ENCODE data around the gene RNU5B-1. TPM values are rescaled to one million over a fixed set of nuclear protein-coding genes. Genes with fewer than 3 reads are reported as not detected.
A peak's percentile ranks its signal among the peaks of the same experiment; 100 is the strongest.
"Not testable (repeated sequence)": the region's sequence is repeated elsewhere in the genome, so short reads cannot be mapped to it uniquely, and the experiment has no call there.

Gene RNU5B-1
- total RNA-seq, 1 experiment from 2014 or later: not detected

GRCh38 chr15:65338823-65339222, 34.3 kb downstream of the RNU5B-1 start:
- no peaks in the 10 kb centered on the region for H3K27me3 ChIP-seq (ENCODE audit: control insufficient read depth, insufficient read depth, low read length)
- no peaks in the 10 kb centered on the region; the same call in 1 of the 2 replicates for H3K36me3 ChIP-seq (replicated peaks; ENCODE audit: control insufficient read depth, insufficient read depth, low read length)
- H3K4me3 ChIP-seq (ENCODE audit: insufficient read depth, low read depth, low read length): no peak overlapping the region
- DNase-seq: no peak

DNA sequence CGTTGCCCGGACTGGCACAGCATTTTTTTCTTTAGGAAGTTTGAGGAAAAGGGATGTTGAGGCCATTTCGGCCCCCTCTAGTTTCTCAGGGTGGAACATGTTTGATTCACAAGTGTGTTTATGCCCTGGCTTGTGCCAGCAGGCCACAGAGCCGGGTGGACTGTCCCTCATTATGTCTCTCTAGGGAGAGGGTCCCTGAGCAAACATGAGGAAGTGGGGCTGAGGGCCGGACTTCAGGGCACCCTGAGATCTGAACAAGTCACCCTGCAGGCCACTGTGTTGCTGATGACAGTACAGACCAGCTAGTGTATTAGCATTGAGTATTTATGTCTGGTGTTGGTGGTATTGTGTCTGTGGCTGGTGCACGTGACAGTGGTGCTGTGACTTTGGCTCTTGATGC, 34.9 kb downstream of the RNU5B-1 start:
- H3K4me3 ChIP-seq (ENCODE audit: insufficient read depth, low read depth, low read length): no peak overlapping the region
- DNase-seq: peak; percentile 11
- H3K27me3 ChIP-seq (ENCODE audit: control insufficient read depth, insufficient read depth, low read length): no peaks in the 10 kb centered on the region
- H3K36me3 ChIP-seq (replicated peaks; ENCODE audit: control insufficient read depth, insufficient read depth, low read length): no peaks in the 10 kb centered on the region; the same call in 1 of the 2 replicates

DNA sequence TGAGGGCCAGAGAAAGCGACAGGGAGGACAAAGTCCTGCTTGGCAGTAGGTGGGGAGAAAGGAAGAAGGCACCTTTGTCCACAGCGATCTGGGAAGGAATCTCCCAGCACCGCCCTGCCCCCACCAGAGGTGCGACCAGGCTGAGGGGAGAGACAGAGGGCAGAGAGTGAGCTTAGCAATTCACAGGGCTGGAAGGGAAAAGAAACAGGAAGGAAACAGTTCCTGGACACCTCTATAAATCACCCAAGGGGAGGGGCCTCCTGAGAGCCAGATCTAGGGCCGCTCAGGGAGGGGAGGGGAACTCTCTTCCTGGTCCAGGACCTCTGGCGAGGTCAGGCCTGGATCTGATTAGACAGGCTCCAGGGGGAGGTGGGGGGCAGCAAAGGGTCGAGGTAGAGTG, 35.4 kb downstream of the RNU5B-1 start:
- no peaks in the 10 kb centered on the region for H3K27me3 ChIP-seq (ENCODE audit: control insufficient read depth, insufficient read depth, low read length)
- no peak overlapping the region for H3K4me3 ChIP-seq (ENCODE audit: insufficient read depth, low read depth, low read length)
- peak; percentile 59 for DNase-seq
- H3K36me3 ChIP-seq (replicated peaks; ENCODE audit: control insufficient read depth, insufficient read depth, low read length): no peaks in the 10 kb centered on the region; the same call in 1 of the 2 replicates

DNA sequence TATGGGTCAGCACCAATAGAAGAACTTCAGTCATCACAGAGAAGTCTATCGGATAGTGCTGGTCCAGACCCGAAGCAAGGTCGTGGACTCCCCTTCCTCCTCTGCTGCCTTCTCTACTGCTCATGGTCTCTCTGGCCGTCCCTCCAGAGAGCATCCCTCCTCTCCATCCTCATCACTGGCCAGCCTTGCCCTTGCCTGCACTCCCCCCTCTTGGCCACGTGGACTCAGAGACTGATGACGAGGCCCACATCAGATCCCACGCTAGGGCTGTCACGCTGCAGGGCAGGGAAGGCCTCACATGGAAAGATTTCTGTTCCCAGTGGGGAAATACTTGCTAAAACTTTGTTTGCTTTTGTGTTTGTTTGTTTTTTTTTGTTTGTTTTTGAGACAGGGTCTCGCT, 38.0 kb downstream of the RNU5B-1 start:
- DNase-seq: peak; percentile 35
- H3K36me3 ChIP-seq (replicated peaks; ENCODE audit: control insufficient read depth, insufficient read depth, low read length): no peaks in the 10 kb centered on the region
- no peak overlapping the region for H3K4me3 ChIP-seq (ENCODE audit: insufficient read depth, low read depth, low read length)
- no peaks in the 10 kb centered on the region for H3K27me3 ChIP-seq (ENCODE audit: control insufficient read depth, insufficient read depth, low read length)

- DNase-seq: no peak
- Histone ChIP-seq H3K4me3 (ENCODE audit: insufficient read depth, low read depth, low read length) (no peak overlapping the region), H3K36me3 (replicated peaks; ENCODE audit: control insufficient read depth, insufficient read depth, low read length) (no peaks in the 10 kb centered on the region), H3K27me3 (ENCODE audit: control insufficient read depth, insufficient read depth, low read length) (no peaks in the 10 kb centered on the region)
These were observed 39.0 kb downstream of the RNU5B-1 start for GRCh38 chr15:65343374-65343981.

GRCh38 chr15:65344214-65344913, 39.9 kb downstream of the RNU5B-1 start:
- peak; percentile 21 for DNase-seq
- Histone ChIP-seq H3K27me3 (ENCODE audit: control insufficient read depth, insufficient read depth, low read length) (no peaks in the 10 kb centered on the region; the same call in 1 of the 2 replicates), H3K4me3 (ENCODE audit: insufficient read depth, low read depth, low read length) (no peak overlapping the region), H3K36me3 (replicated peaks; ENCODE audit: control insufficient read depth, insufficient read depth, low read length) (no peaks in the 10 kb centered on the region)

- H3K36me3 ChIP-seq (replicated peaks; ENCODE audit: control insufficient read depth, insufficient read depth, low read length): no peaks in the 10 kb centered on the region
- no peaks in the 10 kb centered on the region; the same call in 1 of the 2 replicates for H3K27me3 ChIP-seq (ENCODE audit: control insufficient read depth, insufficient read depth, low read length)
- H3K4me3 ChIP-seq (ENCODE audit: insufficient read depth, low read depth, low read length): no peak overlapping the region
- peak; percentile 16 for DNase-seq
These were observed 40.4 kb downstream of the RNU5B-1 start for GRCh38 chr15:65344914-65345275.

GRCh38 chr15:65346856-65347598, 42.5 kb downstream of the RNU5B-1 start:
- DNase-seq: peak; percentile 8
- Histone ChIP-seq H3K36me3 (replicated peaks; ENCODE audit: control insufficient read depth, insufficient read depth, low read length) (no peaks in the 10 kb centered on the region), H3K4me3 (ENCODE audit: insufficient read depth, low read depth, low read length) (no peak overlapping the region)

GRCh38 chr15:65347756-65348155, 43.3 kb downstream of the RNU5B-1 start:
- not testable (repeated sequence) for DNase-seq; H3K36me3 ChIP-seq (replicated peaks; ENCODE audit: control insufficient read depth, insufficient read depth, low read length); H3K27me3 ChIP-seq (ENCODE audit: control insufficient read depth, insufficient read depth, low read length); H3K4me3 ChIP-seq (ENCODE audit: insufficient read depth, low read depth, low read length)

More at GRCh38 chr15:65346856-65347598, 42.5 kb downstream of the RNU5B-1 start:
- H3K27me3 ChIP-seq (ENCODE audit: control insufficient read depth, insufficient read depth, low read length): no peaks in the 10 kb centered on the region; the same call in 1 of the 2 replicates

- Histone ChIP-seq H3K4me3 (ENCODE audit: insufficient read depth, low read depth, low read length) (no peak overlapping the region), H3K27me3 (ENCODE audit: control insufficient read depth, insufficient read depth, low read length) (peaks cover 2% of the 10 kb centered on the region; the same call in 1 of the 2 replicates), H3K36me3 (replicated peaks; ENCODE audit: control insufficient read depth, insufficient read depth, low read length) (no peaks in the 10 kb centered on the region)
- DNase-seq: peak; percentile 1
These were observed 44.9 kb downstream of the RNU5B-1 start for GRCh38 chr15:65349338-65349737.

GRCh38 chr15:65351972-65352371, 47.5 kb downstream of the RNU5B-1 start:
- not testable (repeated sequence) for DNase-seq; H3K4me3 ChIP-seq (ENCODE audit: insufficient read depth, low read depth, low read length); H3K36me3 ChIP-seq (replicated peaks; ENCODE audit: control insufficient read depth, insufficient read depth, low read length)
- H3K27me3 ChIP-seq (ENCODE audit: control insufficient read depth, insufficient read depth, low read length): peaks cover 22% of the 10 kb centered on the region

Other genes with a start within 250 kb of the RNU5B-1 start
- 20.9 and 22.1 TPM in 2 replicates for gene RASL12, start 236.7 kb upstream of the RNU5B-1 start, total RNA-seq (2014; rRNA removed; shearing (Covaris generic))
- gene KBTBD13, start 227.9 kb upstream of the RNU5B-1 start, total RNA-seq (2014; rRNA removed; shearing (Covaris generic)): 0.17 TPM in 1 of 2 replicates, not detected in the other
- gene UBAP1L, start 189.5 kb upstream of the RNU5B-1 start, total RNA-seq (2014; rRNA removed; shearing (Covaris generic)): 0.14 and 1.6 TPM in 2 replicates
- gene PDCD7, start 170.9 kb upstream of the RNU5B-1 start, total RNA-seq (2014; rRNA removed; shearing (Covaris generic)): 15.5 and 16.1 TPM in 2 replicates
- 34.2 and 58.3 TPM in 2 replicates for gene CLPX, start 119.3 kb upstream of the RNU5B-1 start, total RNA-seq (2014; rRNA removed; shearing (Covaris generic))
- gene CILP, start 93.2 kb upstream of the RNU5B-1 start, total RNA-seq (2014; rRNA removed; shearing (Covaris generic)): not detected in 2 replicates
- gene PARP16, start 17.8 kb upstream of the RNU5B-1 start, total RNA-seq (2014; rRNA removed; shearing (Covaris generic)): 5.9 and 11.3 TPM in 2 replicates
- gene RNU5A-1, start 8.6 kb upstream of the RNU5B-1 start, total RNA-seq (2014; rRNA removed; shearing (Covaris generic)): not detected in 2 replicates
- 38.3 and 39.7 TPM in 2 replicates for gene IGDCC3, start 73.3 kb downstream of the RNU5B-1 start, total RNA-seq (2014; rRNA removed; shearing (Covaris generic))
- gene IGDCC4, start 118.3 kb downstream of the RNU5B-1 start, total RNA-seq (2014; rRNA removed; shearing (Covaris generic)): 7.4 and 10.6 TPM in 2 replicates
- gene DPP8, start 213.0 kb downstream of the RNU5B-1 start, total RNA-seq (2014; rRNA removed; shearing (Covaris generic)): 18.4 and 21.1 TPM in 2 replicates
- gene HACD3, start 225.8 kb downstream of the RNU5B-1 start, total RNA-seq (2014; rRNA removed; shearing (Covaris generic)): 166 and 205 TPM in 2 replicates

Data from H7 (cell line).